ENCODE measurements around the gene SYT8.

SYT8 gene

GRCh38 chr11:1860108-1860507 lies 25.3 kb downstream of the SYT8 start:
- DNase-seq (ENCODE audit: low read depth), result no peak

- no peak for DNase-seq (ENCODE audit: low read depth)
These were observed 26.9 kb downstream of the SYT8 start for GRCh38 chr11:1861435-1862411.

- no peak for DNase-seq (ENCODE audit: low read depth)
These were observed 28.0 kb downstream of the SYT8 start for GRCh38 chr11:1862588-1863351.

GRCh38 chr11:1863352-1864216 lies 28.8 kb downstream of the SYT8 start:
- DNase-seq (ENCODE audit: low read depth), result no peak

GRCh38 chr11:1864231-1864630 lies 29.4 kb downstream of the SYT8 start:
- DNase-seq (ENCODE audit: low read depth), result no peak

- DNase-seq (ENCODE audit: low read depth), result no peak
These were observed 30.3 kb downstream of the SYT8 start for GRCh38 chr11:1864831-1865665.

GRCh38 chr11:1866226-1866625 lies 31.4 kb downstream of the SYT8 start:
- no peak for DNase-seq (ENCODE audit: low read depth)

- DNase-seq (ENCODE audit: low read depth), result no peak
These were observed 32.0 kb downstream of the SYT8 start for GRCh38 chr11:1866776-1867175.

- no peak for DNase-seq (ENCODE audit: low read depth)
These were observed 32.6 kb downstream of the SYT8 start for GRCh38 chr11:1867381-1867780.

- DNase-seq (ENCODE audit: low read depth), result no peak
These were observed 33.4 kb downstream of the SYT8 start for GRCh38 chr11:1868056-1868635.

GRCh38 chr11:1868636-1869291 lies 34.0 kb downstream of the SYT8 start:
- no peak for DNase-seq (ENCODE audit: low read depth)

- DNase-seq (ENCODE audit: low read depth), result no peak
These were observed 34.9 kb downstream of the SYT8 start for GRCh38 chr11:1869427-1870325.

GRCh38 chr11:1870326-1870696 lies 35.5 kb downstream of the SYT8 start:
- no peak for DNase-seq (ENCODE audit: low read depth)

GRCh38 chr11:1870721-1871466 lies 36.1 kb downstream of the SYT8 start:
- DNase-seq (ENCODE audit: low read depth), result peak; percentile 28

- DNase-seq (ENCODE audit: low read depth), result no peak
These were observed 36.7 kb downstream of the SYT8 start for GRCh38 chr11:1871531-1871930.

GRCh38 chr11:1872267-1872985 lies 37.6 kb downstream of the SYT8 start:
- DNase-seq (ENCODE audit: low read depth), result no peak

GRCh38 chr11:1873048-1873812 lies 38.4 kb downstream of the SYT8 start:
- DNase-seq (ENCODE audit: low read depth), result no peak

Measured in activated T-helper 9 cell treated with anti-CD3 and anti-CD28 coated beads, Interleukin-2, amount 50 U/mL, for 16 hours (primary cell).